Activated CD4-positive, alpha-beta memory T cell treated with anti-CD3 and anti-CD28 coated beads for 36 hours (primary cell): ENCODE data around the gene PTDSS2. TPM values are rescaled to one million over a fixed set of nuclear protein-coding genes. Genes with fewer than 3 reads are reported as not detected.

Experiments used
- CTCF ChIA-PET: fragments of 350-600 bp; sonication (Branson Sonifier 250); formaldehyde crosslinking; loops from one replicate; lab custom pipeline; 2021; ENCODE audit warnings: antibody characterized with exemption, inconsistent platforms; lab: Charles Lee
- POLR2A ChIA-PET: fragments of 350-600 bp; sonication (Branson Sonifier 250); formaldehyde crosslinking; loops from one replicate; lab custom pipeline; 2021; ENCODE audit warnings: antibody characterized with exemption; lab: Charles Lee
- DNase-seq: peaks from one replicate; pipeline ENCODE4 v3.0.0-alpha.2; 2020
- H3K27ac Mint-ChIP-seq: one replicate; pipeline ENCODE4 v1.8.0; 2021; ENCODE audit warnings: mixed read lengths
- H3K27me3 Mint-ChIP-seq: one replicate; pipeline ENCODE4 v1.8.0; 2021; ENCODE audit warnings: mixed read lengths
- H3K36me3 Mint-ChIP-seq: one replicate; pipeline ENCODE4 v1.8.0; 2021; ENCODE audit warnings: mixed read lengths
- H3K4me1 Mint-ChIP-seq: one replicate; pipeline ENCODE4 v1.8.0; 2021; ENCODE audit warnings: low read depth, mixed read lengths
- H3K4me3 Mint-ChIP-seq: one replicate; pipeline ENCODE4 v1.8.0; 2021; ENCODE audit warnings: mild to moderate bottlenecking, mixed read lengths
- H3K9me3 Mint-ChIP-seq: one replicate; pipeline ENCODE4 v1.8.0; 2021; ENCODE audit warnings: mixed read lengths
- intact Hi-C: fragments of 100-400 bp; cut with micrococcal nuclease; formaldehyde crosslinking; loops from one replicate; pipeline ENCODE4 v1.15.1; 2023
- total RNA-seq, 2 experiments: library from RNA; stranded (reverse); gene quantifications; one replicate each; pipeline ENCODE4 v1.2.3, GENCODE V29; 2021

PTDSS2 gene
- total RNA-seq, 2 experiments from 2014 or later = 15.0 to 16.7 TPM

DNA sequence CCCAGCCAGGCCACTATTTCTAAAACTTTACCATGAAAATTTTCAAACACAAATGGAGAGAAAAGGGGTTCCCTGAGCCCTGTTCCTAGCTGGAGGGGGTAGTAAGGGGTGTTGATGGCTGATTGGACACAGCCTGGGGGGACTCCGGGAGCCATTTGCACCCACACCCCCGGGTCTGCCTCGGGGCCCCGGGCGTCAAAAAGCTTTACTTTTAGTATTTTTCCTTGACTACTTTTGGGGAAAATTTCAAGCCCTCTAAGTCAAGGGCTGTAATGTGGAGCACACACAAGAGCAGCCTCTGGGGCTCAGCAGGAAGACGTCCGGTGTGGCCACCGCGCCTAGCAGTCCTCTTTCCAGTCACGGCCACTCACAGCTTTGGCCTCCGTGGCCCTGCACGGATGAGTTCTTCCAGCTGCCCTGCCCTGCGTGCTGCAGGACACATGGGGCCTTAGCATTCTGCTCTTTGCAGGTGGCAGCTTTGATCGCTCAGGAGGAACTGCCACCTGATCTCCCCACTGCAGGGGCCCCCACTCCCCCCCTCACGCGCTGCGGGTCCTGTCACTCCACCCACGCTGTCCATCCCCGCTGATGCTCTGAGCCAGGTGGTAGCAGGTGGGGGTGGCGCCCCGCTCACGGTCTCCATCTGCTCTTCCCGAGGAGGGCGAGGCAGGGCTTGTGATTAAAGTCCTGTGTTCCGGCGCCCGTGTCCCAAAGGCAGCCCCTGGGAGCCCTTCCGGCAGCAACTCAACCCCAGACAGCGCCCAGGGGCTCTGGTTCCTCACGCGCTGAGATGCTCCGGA lies 42.5 kb downstream of the PTDSS2 start:
- H3K4me3 Mint-ChIP-seq = no peak overlapping the region
- no peaks in the 10 kb centered on the region for H3K9me3 Mint-ChIP-seq
- peaks cover 25% of the 10 kb centered on the region for H3K36me3 Mint-ChIP-seq
- DNase-seq = no peak
- peaks cover 5% of the 10 kb centered on the region for H3K4me1 Mint-ChIP-seq
- ChIA-PET CTCF (interaction anchor here (1.4 kb wide), 1 partner anchor 26 kb away, joined by 3 read pairs; no protein-coding TSS in a partner anchor), POLR2A (no interaction called here)
- H3K27me3 Mint-ChIP-seq = no peaks in the 10 kb centered on the region
- intact Hi-C loops = no loop called here
- no peak overlapping the region for H3K27ac Mint-ChIP-seq

- intact Hi-C loops = no loop called here
- Mint-ChIP-seq H3K36me3 (peaks cover 37% of the 10 kb centered on the region), H3K4me3 (no peak overlapping the region), H3K27me3 (no peaks in the 10 kb centered on the region), H3K9me3 (no peaks in the 10 kb centered on the region), H3K27ac (no peak overlapping the region), H3K4me1 (peaks cover 5% of the 10 kb centered on the region)
- DNase-seq = no peak
- CTCF ChIA-PET = no interaction called here
- POLR2A ChIA-PET = no interaction called here
Measured at GRCh38 chr11:494761-495536, 44.9 kb downstream of the PTDSS2 start.

- Mint-ChIP-seq H3K4me3 (no peak overlapping the region), H3K27ac (no peak overlapping the region), H3K9me3 (no peaks in the 10 kb centered on the region), H3K36me3 (peaks cover 40% of the 10 kb centered on the region), H3K4me1 (peaks cover 5% of the 10 kb centered on the region), H3K27me3 (no peaks in the 10 kb centered on the region)
- intact Hi-C loops = no loop called here
- ChIA-PET POLR2A (no interaction called here), CTCF (no interaction called here)
- no peak for DNase-seq
Measured at GRCh38 chr11:495537-495931, 45.5 kb downstream of the PTDSS2 start.

GRCh38 chr11:496834-497564 lies 46.9 kb downstream of the PTDSS2 start:
- DNase-seq = no peak
- Mint-ChIP-seq H3K27me3 (no peaks in the 10 kb centered on the region), H3K4me3 (no peak overlapping the region), H3K27ac (no peak overlapping the region), H3K4me1 (peaks cover 5% of the 10 kb centered on the region), H3K36me3 (peaks cover 42% of the 10 kb centered on the region), H3K9me3 (no peaks in the 10 kb centered on the region)
- intact Hi-C loops = no loop called here
- CTCF ChIA-PET = no interaction called here
- POLR2A ChIA-PET = no interaction called here

DNA sequence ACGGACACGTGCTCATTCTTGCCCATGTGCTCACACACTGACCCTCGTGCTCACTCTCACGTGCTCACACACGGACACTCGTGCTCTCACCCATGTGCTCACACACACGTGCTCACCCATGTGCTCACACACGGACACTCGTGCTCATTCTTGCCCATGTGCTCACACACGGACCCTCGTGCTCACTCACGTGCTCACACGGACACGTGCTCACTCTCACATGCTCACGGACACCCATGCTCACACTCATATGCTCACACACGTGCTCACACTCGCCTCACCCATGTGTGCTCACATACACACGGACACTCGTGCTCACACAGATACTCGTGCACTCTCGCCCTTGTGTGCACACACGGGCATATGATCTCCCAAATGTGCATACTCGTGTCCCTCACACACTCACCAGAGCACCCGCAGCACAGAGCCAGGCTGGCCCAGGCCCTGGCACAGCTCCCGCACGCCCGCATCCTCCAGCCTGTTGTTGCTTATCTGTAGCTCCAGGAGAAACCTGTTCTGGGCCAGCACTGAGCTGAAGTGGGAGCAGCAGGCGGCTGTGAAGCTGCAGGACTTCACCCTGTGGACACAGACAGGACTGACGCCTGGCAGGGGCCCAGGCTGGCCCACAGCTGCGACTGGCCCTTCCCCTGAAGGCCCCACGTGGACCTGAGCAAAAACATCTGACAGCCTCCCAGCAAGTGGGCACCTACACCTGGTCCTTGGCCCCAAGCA lies 47.7 kb downstream of the PTDSS2 start:
- Mint-ChIP-seq H3K4me1 (peaks cover 5% of the 10 kb centered on the region), H3K36me3 (peaks cover 42% of the 10 kb centered on the region), H3K9me3 (no peaks in the 10 kb centered on the region), H3K27me3 (no peaks in the 10 kb centered on the region), H3K27ac (no peak overlapping the region), H3K4me3 (no peak overlapping the region)
- no peak for DNase-seq
- ChIA-PET POLR2A (no interaction called here), CTCF (no interaction called here)
- intact Hi-C loops = no loop called here

- intact Hi-C loops = no loop called here
- ChIA-PET CTCF (no interaction called here), POLR2A (no interaction called here)
- Mint-ChIP-seq H3K27me3 (no peaks in the 10 kb centered on the region), H3K9me3 (no peaks in the 10 kb centered on the region), H3K27ac (no peak overlapping the region), H3K4me3 (no peak overlapping the region), H3K36me3 (peaks cover 42% of the 10 kb centered on the region), H3K4me1 (peaks cover 8% of the 10 kb centered on the region)
- no peak for DNase-seq
Measured at GRCh38 chr11:498297-499181, 48.5 kb downstream of the PTDSS2 start.

- Mint-ChIP-seq H3K4me3 (no peak overlapping the region), H3K27ac (no peak overlapping the region), H3K27me3 (no peaks in the 10 kb centered on the region), H3K9me3 (no peaks in the 10 kb centered on the region), H3K36me3 (peaks cover 41% of the 10 kb centered on the region), H3K4me1 (peaks cover 12% of the 10 kb centered on the region)
- no peak for DNase-seq
- ChIA-PET POLR2A (no interaction called here), CTCF (no interaction called here)
- intact Hi-C loops = no loop called here
Measured at GRCh38 chr11:499201-500076, 49.4 kb downstream of the PTDSS2 start.

GRCh38 chr11:501001-501682 lies 51.1 kb downstream of the PTDSS2 start:
- intact Hi-C loops = no loop called here
- no peak for DNase-seq
- CTCF ChIA-PET = interaction anchor here (2.3 kb wide), 1 partner anchor 53 kb away, joined by 9 read pairs; no protein-coding TSS in a partner anchor

DNA sequence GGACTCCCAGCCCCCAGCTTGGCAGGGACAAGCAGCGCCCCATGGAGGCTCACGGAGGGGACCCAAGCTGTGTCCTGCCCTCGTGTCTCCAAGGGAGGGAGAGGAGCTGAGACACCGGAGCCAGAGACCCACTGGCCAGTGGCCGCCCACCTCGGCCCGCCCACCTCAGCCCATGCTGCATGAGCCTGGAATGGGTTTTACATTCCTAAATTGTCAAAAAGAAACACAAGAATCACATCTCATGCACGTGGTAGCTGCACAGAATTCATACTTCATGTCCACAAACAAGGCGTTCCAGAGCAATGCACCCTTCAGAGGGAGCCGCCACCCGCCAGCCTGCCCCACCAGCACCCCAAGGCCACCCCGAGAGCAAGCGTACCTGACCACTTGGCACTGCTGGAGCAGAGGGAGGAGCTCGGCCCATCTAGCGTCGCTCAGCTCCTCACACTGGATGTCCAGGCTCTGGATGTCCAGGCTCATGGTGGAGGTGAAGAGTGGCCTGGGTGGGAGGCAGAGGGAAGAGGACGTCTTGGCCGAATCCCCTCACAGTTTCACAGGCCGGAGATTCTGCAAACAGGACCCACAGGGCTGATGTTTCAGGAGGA lies 51.7 kb downstream of the PTDSS2 start:
- H3K4me3 Mint-ChIP-seq = no peak overlapping the region
- no peaks in the 10 kb centered on the region for H3K9me3 Mint-ChIP-seq
- POLR2A ChIA-PET = interaction anchor here (1.2 kb wide), 1 partner anchor 53 kb away, joined by 3 read pairs; no protein-coding TSS in a partner anchor
- H3K36me3 Mint-ChIP-seq = peaks cover 32% of the 10 kb centered on the region
- CTCF ChIA-PET = interaction anchor here (2.3 kb wide), 1 partner anchor 53 kb away, joined by 9 read pairs; no protein-coding TSS in a partner anchor
- intact Hi-C loops = no loop called here
- H3K27ac Mint-ChIP-seq = no peak overlapping the region
- peaks cover 26% of the 10 kb centered on the region for H3K4me1 Mint-ChIP-seq
- no peak for DNase-seq
- H3K27me3 Mint-ChIP-seq = no peaks in the 10 kb centered on the region

More at GRCh38 chr11:501001-501682, 51.1 kb downstream of the PTDSS2 start:
- Mint-ChIP-seq H3K4me3 (no peak overlapping the region), H3K9me3 (no peaks in the 10 kb centered on the region), H3K36me3 (peaks cover 34% of the 10 kb centered on the region), H3K27me3 (no peaks in the 10 kb centered on the region), H3K4me1 (peaks cover 26% of the 10 kb centered on the region), H3K27ac (no peak overlapping the region)
- POLR2A ChIA-PET = interaction anchor here (1.2 kb wide), 1 partner anchor 52 kb away, joined by 3 read pairs; no protein-coding TSS in a partner anchor
